ENCODE results near the gene SPIRE1. TPM values are rescaled to one million over a fixed set of nuclear protein-coding genes. Genes with fewer than 3 reads are reported as not detected.
"Not testable (repeated sequence)": the region's sequence is repeated elsewhere in the genome, so short reads cannot be mapped to it uniquely, and the experiment has no call there.

SPIRE1 gene
- total RNA-seq, 2 experiments from 2014 or later: 0.19 to 2.4 TPM

DNA sequence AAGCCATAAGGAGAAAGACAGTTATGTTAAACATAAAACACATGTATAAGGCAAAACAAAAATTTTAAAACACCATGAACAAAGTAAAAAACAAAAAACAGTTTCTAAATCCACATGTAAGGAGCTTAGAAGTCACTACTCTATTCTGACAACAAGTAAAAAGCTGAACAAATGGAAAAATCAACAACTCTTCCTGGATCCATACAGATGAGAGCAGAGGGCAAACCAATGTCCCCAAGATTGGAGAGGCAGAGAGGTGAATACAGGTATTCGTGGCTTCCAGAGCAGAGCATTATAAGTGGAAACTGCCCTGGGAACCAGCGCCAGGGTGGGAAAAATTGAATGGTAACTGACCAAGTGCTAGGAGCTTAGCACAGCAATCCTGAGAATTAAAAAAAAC, 93.5 kb downstream of the SPIRE1 start:
- no peaks in the 10 kb centered on the region for H3K9me2 ChIP-seq (ENCODE audit: insufficient read depth, low read length)
- ChIA-PET CTCF (ENCODE audit: unreplicated experiment) (no interaction called here), POLR2A (interaction anchor here (0.6 kb wide), 1 partner anchor 36 kb away, joined by 4 read pairs; no protein-coding TSS in a partner anchor)
- H3K4me1 ChIP-seq (ENCODE audit: insufficient read depth, low read length, poor library complexity, severe bottlenecking): no peaks in the 10 kb centered on the region
- no peak for DNase-seq (ENCODE audit: low spot score)
- no peak overlapping the region for H3K4me2 ChIP-seq (ENCODE audit: low read length)
- intact Hi-C loops (cut with micrococcal nuclease; ENCODE audit: unreplicated experiment): no loop called here
- no peak overlapping the region for H3K27ac ChIP-seq (ENCODE audit: low read depth, low read length, poor library complexity, severe bottlenecking)
- no peak overlapping the region for H2AFZ ChIP-seq (ENCODE audit: low read length)
- H3K36me3 ChIP-seq (ENCODE audit: insufficient read depth, low read length): no peaks in the 10 kb centered on the region
- no peaks in the 10 kb centered on the region for H4K20me1 ChIP-seq (ENCODE audit: insufficient read depth, low read length)
- TF ChIP-seq, protein P1, sequence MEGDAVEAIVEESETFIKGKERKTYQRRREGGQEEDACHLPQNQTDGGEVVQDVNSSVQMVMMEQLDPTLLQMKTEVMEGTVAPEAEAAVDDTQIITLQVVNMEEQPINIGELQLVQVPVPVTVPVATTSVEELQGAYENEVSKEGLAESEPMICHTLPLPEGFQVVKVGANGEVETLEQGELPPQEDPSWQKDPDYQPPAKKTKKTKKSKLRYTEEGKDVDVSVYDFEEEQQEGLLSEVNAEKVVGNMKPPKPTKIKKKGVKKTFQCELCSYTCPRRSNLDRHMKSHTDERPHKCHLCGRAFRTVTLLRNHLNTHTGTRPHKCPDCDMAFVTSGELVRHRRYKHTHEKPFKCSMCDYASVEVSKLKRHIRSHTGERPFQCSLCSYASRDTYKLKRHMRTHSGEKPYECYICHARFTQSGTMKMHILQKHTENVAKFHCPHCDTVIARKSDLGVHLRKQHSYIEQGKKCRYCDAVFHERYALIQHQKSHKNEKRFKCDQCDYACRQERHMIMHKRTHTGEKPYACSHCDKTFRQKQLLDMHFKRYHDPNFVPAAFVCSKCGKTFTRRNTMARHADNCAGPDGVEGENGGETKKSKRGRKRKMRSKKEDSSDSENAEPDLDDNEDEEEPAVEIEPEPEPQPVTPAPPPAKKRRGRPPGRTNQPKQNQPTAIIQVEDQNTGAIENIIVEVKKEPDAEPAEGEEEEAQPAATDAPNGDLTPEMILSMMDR (conservative IDR thresholded peaks at IDR 0.05; ENCODE audit: low read length): no peak
- no peak for TF ChIP-seq EZH2phosphoT487 (IDR thresholded peaks at IDR 0.05; ENCODE audit: borderline replicate concordance, low read depth, low read length)
- H3K79me2 ChIP-seq (ENCODE audit: insufficient read depth, low read depth, low read length): no peaks in the 10 kb centered on the region
- no peaks in the 10 kb centered on the region for H3K9me3 ChIP-seq (ENCODE audit: low read length)
- no peak overlapping the region for H3K4me3 ChIP-seq (ENCODE audit: low read depth, low read length, poor library complexity, severe bottlenecking)
- BruUV-seq (replicated peaks): no TSS peak

- CTCF ChIA-PET (ENCODE audit: unreplicated experiment); H3K27ac ChIP-seq (ENCODE audit: low read depth, low read length, poor library complexity, severe bottlenecking); POLR2A ChIA-PET; H4K20me1 ChIP-seq (ENCODE audit: insufficient read depth, low read length); BruUV-seq (replicated peaks); H3K9me2 ChIP-seq (ENCODE audit: insufficient read depth, low read length); H3K4me3 ChIP-seq (ENCODE audit: low read depth, low read length, poor library complexity, severe bottlenecking); H3K9me3 ChIP-seq (ENCODE audit: low read length); intact Hi-C loops (cut with micrococcal nuclease; ENCODE audit: unreplicated experiment); H3K79me2 ChIP-seq (ENCODE audit: insufficient read depth, low read depth, low read length); DNase-seq (ENCODE audit: low spot score); H3K36me3 ChIP-seq (ENCODE audit: insufficient read depth, low read length); H3K4me2 ChIP-seq (ENCODE audit: low read length); H2AFZ ChIP-seq (ENCODE audit: low read length); H3K4me1 ChIP-seq (ENCODE audit: insufficient read depth, low read length, poor library complexity, severe bottlenecking): not testable (repeated sequence)
These were observed 97.3 kb downstream of the SPIRE1 start for GRCh38 chr18:12560600-12560999.

GRCh38 chr18:12559319-12559718, 98.6 kb downstream of the SPIRE1 start:
- Histone ChIP-seq H3K36me3 (ENCODE audit: insufficient read depth, low read length) (no peaks in the 10 kb centered on the region), H3K9me3 (ENCODE audit: low read length) (0 out of 2 replicates have a peak, but pooled peaks cover 5% of the 10 kb centered on the region), H3K4me1 (ENCODE audit: insufficient read depth, low read length, poor library complexity, severe bottlenecking) (no peaks in the 10 kb centered on the region), H3K4me3 (ENCODE audit: low read depth, low read length, poor library complexity, severe bottlenecking) (no peak overlapping the region), H3K9me2 (ENCODE audit: insufficient read depth, low read length) (no peaks in the 10 kb centered on the region), H3K27ac (ENCODE audit: low read depth, low read length, poor library complexity, severe bottlenecking) (no peak overlapping the region), H3K4me2 (ENCODE audit: low read length) (no peak overlapping the region), H2AFZ (ENCODE audit: low read length) (no peak overlapping the region), H4K20me1 (ENCODE audit: insufficient read depth, low read length) (no peaks in the 10 kb centered on the region), H3K79me2 (ENCODE audit: insufficient read depth, low read depth, low read length) (no peaks in the 10 kb centered on the region)
- no peak for DNase-seq (ENCODE audit: low spot score)
- TF ChIP-seq, protein P1 (conservative IDR thresholded peaks at IDR 0.05; ENCODE audit: low read length): no peak
- no peak for TF ChIP-seq EZH2phosphoT487 (IDR thresholded peaks at IDR 0.05; ENCODE audit: borderline replicate concordance, low read depth, low read length)
- ChIA-PET CTCF (ENCODE audit: unreplicated experiment) (no interaction called here), POLR2A (no interaction called here)
- no TSS peak for BruUV-seq (replicated peaks)
- intact Hi-C loops (cut with micrococcal nuclease; ENCODE audit: unreplicated experiment): no loop called here
